Stimulated activated CD4-positive, alpha-beta T cell treated with anti-CD3 and anti-CD28 coated beads, Interleukin-1b, Interleukin-23, amount 100 ng/mL, for 1 hour (primary cell): ENCODE results near the gene TRIM34.
"Not testable (repeated sequence)": the region's sequence is repeated elsewhere in the genome, so short reads cannot be mapped to it uniquely, and the experiment has no call there.

Source experiments
- DNase-seq, 2 donors: peaks; one replicate each; pipeline ENCODE4 v3.0.0-alpha.2; 2020; ENCODE audit warnings: low read depth in 2 of 2

Gene TRIM34

DNA sequence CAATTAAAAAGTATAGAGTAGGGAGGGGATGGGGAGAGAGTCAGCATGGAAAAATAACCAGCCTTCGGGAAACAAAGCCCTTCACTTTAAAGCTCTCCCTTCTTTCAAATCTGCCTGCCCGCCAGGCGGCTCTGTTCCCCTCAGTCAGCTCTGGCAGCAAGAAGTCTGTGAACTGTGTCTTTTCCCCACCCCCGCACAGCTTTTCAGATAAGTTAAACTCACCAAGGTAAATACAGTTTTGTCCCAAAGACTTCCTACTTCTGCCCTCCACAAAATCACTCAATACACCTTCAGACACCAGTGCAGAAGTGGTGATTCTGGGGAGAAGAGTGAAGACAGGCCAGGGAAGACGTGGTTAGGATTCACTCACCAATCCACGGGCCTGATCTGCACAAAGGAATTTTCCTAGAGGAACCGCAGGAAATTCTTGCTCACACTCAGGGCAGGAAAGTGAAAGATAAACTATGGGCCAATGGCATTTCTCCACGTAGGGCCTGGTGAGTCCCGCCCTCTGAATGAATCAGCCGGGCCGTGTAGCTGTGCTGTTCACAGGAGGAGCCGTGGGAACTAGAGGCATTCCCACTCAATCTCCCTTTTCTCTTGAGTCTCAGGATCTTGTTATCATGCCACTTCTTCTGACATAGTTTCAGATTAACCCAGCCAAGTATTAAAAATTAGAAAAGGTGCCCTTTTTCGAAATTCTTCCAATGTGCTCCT lies 60.0 kb downstream of the TRIM34 start, which contains the start of gene TRIM5:
TSS of gene TRIM5 (minus strand) at position 429 of the 717 bp plus-strand sequence. CDS start 4,897 bp downstream, outside the sequence.
- peak; percentile 52 to 54 for DNase-seq

DNA sequence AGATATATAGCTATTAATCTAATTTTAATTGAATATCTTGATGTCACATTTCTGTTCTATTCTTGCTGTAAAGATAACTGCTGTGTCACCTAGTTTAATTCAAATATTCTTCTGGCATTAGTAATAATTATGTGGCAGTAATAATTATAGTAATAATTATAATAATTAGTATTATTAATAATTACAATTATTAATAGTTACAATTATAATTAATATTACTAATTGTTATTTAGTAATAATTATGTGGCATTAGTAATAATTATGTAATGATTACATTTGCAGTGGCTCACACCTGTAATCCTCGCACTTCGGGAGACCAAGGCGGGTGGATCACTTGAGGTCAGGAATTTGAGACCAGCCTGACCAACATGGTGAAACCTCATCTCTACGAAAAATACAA lies 61.6 kb downstream of the TRIM34 start:
- no peak for DNase-seq

- DNase-seq, result no peak
Measured at GRCh38 chr11:5688482-5688881, 63.7 kb downstream of the TRIM34 start.

DNA sequence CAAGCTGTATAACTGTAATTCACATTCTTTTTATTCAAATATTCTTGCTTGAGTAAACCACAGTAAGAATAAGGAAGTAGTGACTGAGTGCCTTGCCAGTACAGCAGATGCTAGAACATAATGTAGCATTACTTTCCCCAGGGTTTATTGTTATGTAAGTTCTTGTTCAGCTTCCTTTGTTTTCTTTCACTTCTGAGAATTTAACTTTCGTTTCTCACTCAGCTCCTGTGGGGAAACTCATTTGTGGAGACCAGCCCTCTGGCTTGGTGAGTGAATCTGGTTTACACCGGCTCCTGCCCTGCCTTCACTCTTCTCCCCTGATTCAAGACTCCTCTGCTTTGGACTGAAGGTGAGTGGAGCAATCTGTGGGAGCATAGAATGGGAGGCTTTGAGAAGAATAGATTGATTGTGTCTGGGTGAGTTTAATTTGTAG lies 64.8 kb downstream of the TRIM34 start, which contains the start of gene TRIM22:
TSS of gene TRIM22 (plus strand) at position 240 of the 433 bp plus-strand sequence. CDS start 6,443 bp downstream, outside the sequence.
- DNase-seq, result no peak

DNA sequence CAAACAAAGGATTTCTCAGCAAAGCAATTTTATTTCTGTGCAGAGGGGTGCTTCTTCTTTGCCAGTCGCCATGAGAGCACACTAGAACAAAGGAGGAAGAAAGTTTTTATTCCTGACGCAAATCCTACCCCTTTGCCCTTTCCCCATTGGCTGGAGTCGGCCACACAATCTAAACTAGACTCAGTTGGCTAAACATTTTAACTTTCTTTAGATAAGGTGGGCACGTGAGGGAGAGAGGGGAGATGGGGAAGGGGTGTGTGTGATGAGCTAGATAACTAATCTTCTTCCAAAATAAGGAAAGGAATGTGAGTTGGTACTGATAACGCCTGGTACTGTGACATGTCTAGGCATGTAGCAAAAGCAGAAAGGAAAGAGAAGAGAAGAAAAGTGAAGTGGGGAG lies 65.4 kb downstream of the TRIM34 start:
- no peak for DNase-seq

- DNase-seq, result no peak
Measured at GRCh38 chr11:5690736-5691135, 65.9 kb downstream of the TRIM34 start.

DNA sequence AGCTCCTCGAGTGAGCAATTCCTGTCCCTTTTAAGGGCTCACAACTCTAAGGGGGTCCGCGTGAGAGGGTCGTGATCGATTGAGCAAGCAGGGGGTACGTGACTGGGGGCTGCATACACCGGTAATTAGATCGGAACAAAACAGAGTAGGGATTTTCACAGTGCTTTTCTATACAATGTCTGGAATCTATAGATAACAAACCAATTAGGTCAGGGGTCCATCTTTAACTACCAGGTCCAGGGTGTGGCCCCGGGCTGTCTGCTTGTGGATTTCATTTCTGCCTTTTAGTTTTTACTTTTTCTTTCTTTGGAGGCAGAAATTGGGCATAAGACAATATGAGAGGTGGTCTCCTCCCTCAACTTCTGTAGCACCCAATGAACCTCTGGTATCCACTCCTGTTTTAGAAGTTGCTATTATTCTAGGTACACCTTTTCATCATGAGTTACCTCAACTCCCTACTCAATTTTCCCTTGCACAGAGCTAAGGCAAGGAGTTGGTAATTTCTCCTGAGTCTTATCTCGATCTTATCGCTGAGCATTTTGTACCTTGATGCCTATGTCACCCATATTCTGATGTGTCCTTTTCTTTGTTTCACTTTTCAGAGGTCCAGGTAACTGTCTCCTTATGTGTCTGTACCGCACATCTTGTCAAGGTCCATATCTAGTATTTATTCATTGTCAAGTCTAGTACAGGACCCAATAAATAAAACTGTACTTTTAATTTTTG lies 66.6 kb downstream of the TRIM34 start:
- DNase-seq, result not testable (repeated sequence)

GRCh38 chr11:5691964-5692361 lies 67.2 kb downstream of the TRIM34 start:
- DNase-seq, result no peak
